Measurements from ENCODE around the gene TJP1. TPM values are rescaled to one million over a fixed set of nuclear protein-coding genes. Genes with fewer than 3 reads are reported as not detected.
"Not testable (repeated sequence)": the region's sequence is repeated elsewhere in the genome, so short reads cannot be mapped to it uniquely, and the experiment has no call there.

Gene TJP1
- total and polyA plus RNA-seq, 8 donors = 14.7 to 80.0 (median 39.0) TPM

GRCh38 chr15:29700296-29700695 lies 122.0 kb downstream of the TJP1 start:
- DNase-seq (no peak), ATAC-seq (no peak), FAIRE-seq (no peak)
- Histone ChIP-seq H3K9me3 (no peaks in the 10 kb centered on the region), H3K36me3 (peaks cover 0 to 22% (median 0%) of the 10 kb centered on the region in 3 donors), H3K27me3 (no peaks in the 10 kb centered on the region), H3K4me3 (no peak overlapping the region), H3K4me1 (peaks cover 21 to 24% (median 22%) of the 10 kb centered on the region in 3 donors), H3K27ac (no peak overlapping the region)
- TF ChIP-seq CTCF (IDR thresholded peaks at IDR 0.05) = no peak
- 37 to 41% methylated on average over 3 of the region's 3 CpGs for WGBS, 2 donors
- intact Hi-C loops (cut with DNase I) = no loop called here

GRCh38 chr15:29699791-29700190 lies 122.5 kb downstream of the TJP1 start:
- no peak for FAIRE-seq
- intact Hi-C loops (cut with DNase I) = no loop called here
- Histone ChIP-seq H3K4me1 (peaks cover 21 to 24% (median 22%) of the 10 kb centered on the region in 3 donors), H3K4me3 (no peak overlapping the region), H3K27ac (no peak overlapping the region), H3K36me3 (peaks cover 0 to 17% (median 0%) of the 10 kb centered on the region in 3 donors), H3K9me3 (no peaks in the 10 kb centered on the region), H3K27me3 (no peaks in the 10 kb centered on the region)
- TF ChIP-seq CTCF (IDR thresholded peaks at IDR 0.05) = no peak
- WGBS, 2 donors = 79 to 87% methylated on average over 8 of the region's 8 CpGs
- ATAC-seq = no peak
- DNase-seq = no peak

GRCh38 chr15:29698030-29698701 lies 124.1 kb downstream of the TJP1 start:
- no peaks in the 10 kb centered on the region for H3K9me3 ChIP-seq
- peaks cover 21 to 24% (median 22%) of the 10 kb centered on the region in 3 donors for H3K4me1 ChIP-seq
- no peaks in the 10 kb centered on the region for H3K27me3 ChIP-seq
- FAIRE-seq (no peak), DNase-seq (no peak), ATAC-seq (peak in 2 of 4 donors; percentile 58 to 73)
- H3K4me3 ChIP-seq = no peak overlapping the region
- WGBS, 2 donors = 90 to 91% methylated on average over 12 of the region's 12 CpGs
- intact Hi-C loops (cut with DNase I) = no loop called here
- peaks cover 0 to under 1% (median 0%) of the 10 kb centered on the region in 3 donors for H3K36me3 ChIP-seq
- H3K27ac ChIP-seq = no peak overlapping the region
- no peak for TF ChIP-seq CTCF (IDR thresholded peaks at IDR 0.05)

GRCh38 chr15:29696950-29697738 lies 125.1 kb downstream of the TJP1 start:
- Histone ChIP-seq H3K27me3 (no peaks in the 10 kb centered on the region), H3K4me1 (peaks cover 12 to 15% (median 15%) of the 10 kb centered on the region in 3 donors), H3K9me3 (no peaks in the 10 kb centered on the region), H3K36me3 (no peaks in the 10 kb centered on the region), H3K4me3 (no peak overlapping the region), H3K27ac (no peak overlapping the region)
- DNase-seq (peak in 1 of 6 donors; percentile 37), FAIRE-seq (no peak), ATAC-seq (no peak)
- intact Hi-C loops (cut with DNase I) = no loop called here
- 91% methylated on average over 15 of the region's 15 CpGs for WGBS, 2 donors
- no peak for TF ChIP-seq CTCF (IDR thresholded peaks at IDR 0.05)

- H3K27me3 ChIP-seq; H3K36me3 ChIP-seq; H3K4me1 ChIP-seq; FAIRE-seq; ATAC-seq; DNase-seq; H3K27ac ChIP-seq; intact Hi-C loops (cut with DNase I); H3K9me3 ChIP-seq; H3K4me3 ChIP-seq: not testable (repeated sequence)
- WGBS, 2 donors = 98 to 99% methylated on average over 7 of the region's 7 CpGs
Observed at GRCh38 chr15:29696506-29696905, 125.8 kb downstream of the TJP1 start.
